HUES64 (cell line): Measurements from ENCODE around the gene UBAC1.

Experiments used
- H3K27ac ChIP-seq: 2 replicates; pipeline ENCODE4 v1.7.0; 2013; ENCODE audit warnings: low read depth, low read length, inconsistent platforms
- H3K27me3 ChIP-seq: 2 replicates; pipeline ENCODE4 v1.6.1; 2013; ENCODE audit warnings: mild to moderate bottlenecking, low read length; ENCODE audit not compliant: insufficient read depth
- H3K36me3 ChIP-seq: 2 replicates; pipeline ENCODE4 v1.6.1; 2013; ENCODE audit warnings: mild to moderate bottlenecking, low read length; ENCODE audit not compliant: insufficient read depth
- H3K4me1 ChIP-seq: 2 replicates; pipeline ENCODE4 v1.6.1; 2013; ENCODE audit warnings: mild to moderate bottlenecking, low read length, moderate library complexity; ENCODE audit not compliant: insufficient read depth
- H3K4me3 ChIP-seq: 2 replicates; pipeline ENCODE4 v1.5.1; 2013; ENCODE audit warnings: mild to moderate bottlenecking, low read length, moderate library complexity
- H3K9ac ChIP-seq: 2 replicates; pipeline ENCODE4 v1.6.1; 2013; ENCODE audit warnings: mild to moderate bottlenecking, low read depth, low read length
- H3K9me3 ChIP-seq: 2 replicates; pipeline ENCODE4 v1.6.1; 2013; ENCODE audit warnings: low read depth, low read length; ENCODE audit not compliant: insufficient read depth
- WGBS: fragments of 150-250, 120-280 bp; methylation state at CpG from one replicate; pipeline ENCODE4 v1.1.7; 2013; ENCODE audit warnings: missing lambda C conversion rate; 5-methylcytosine and 5-hydroxymethylcytosine counted together

UBAC1 gene

GRCh38 chr9:136003411-136004218, 42.4 kb upstream of the UBAC1 start:
- no peaks in the 10 kb centered on the region for H3K27me3 ChIP-seq
- peaks cover 43% of the 10 kb centered on the region for H3K4me1 ChIP-seq
- H3K9me3 ChIP-seq, result no peaks in the 10 kb centered on the region
- H3K36me3 ChIP-seq, result no peaks in the 10 kb centered on the region
- H3K9ac ChIP-seq, result no peak overlapping the region; the same call in 1 of the 2 replicates
- no peak overlapping the region for H3K4me3 ChIP-seq
- no peak overlapping the region for H3K27ac ChIP-seq
- 88% methylated on average over 15 of the region's 15 CpGs for WGBS

GRCh38 chr9:136002881-136003280, 41.7 kb upstream of the UBAC1 start:
- H3K9ac ChIP-seq, result no peak overlapping the region
- no peaks in the 10 kb centered on the region for H3K27me3 ChIP-seq
- H3K27ac ChIP-seq, result no peak overlapping the region
- 87% methylated on average over 10 of the region's 10 CpGs for WGBS
- H3K36me3 ChIP-seq, result no peaks in the 10 kb centered on the region
- H3K9me3 ChIP-seq, result no peaks in the 10 kb centered on the region
- H3K4me3 ChIP-seq, result no peak overlapping the region
- H3K4me1 ChIP-seq, result peaks cover 38% of the 10 kb centered on the region

- Histone ChIP-seq H3K4me3 (no peak overlapping the region), H3K27me3 (no peaks in the 10 kb centered on the region), H3K9me3 (no peaks in the 10 kb centered on the region), H3K4me1 (peaks cover 32% of the 10 kb centered on the region), H3K9ac (no peak overlapping the region), H3K36me3 (no peaks in the 10 kb centered on the region), H3K27ac (no peak overlapping the region)
- 97% methylated on average over 11 of the region's 11 CpGs for WGBS
These were observed 41.0 kb upstream of the UBAC1 start for GRCh38 chr9:136002215-136002614.

GRCh38 chr9:136001231-136001630, 40.1 kb upstream of the UBAC1 start:
- Histone ChIP-seq H3K9ac (no peak overlapping the region), H3K27ac (no peak overlapping the region), H3K36me3 (no peaks in the 10 kb centered on the region), H3K27me3 (no peaks in the 10 kb centered on the region), H3K4me1 (peaks cover 23% of the 10 kb centered on the region), H3K4me3 (no peak overlapping the region), H3K9me3 (no peaks in the 10 kb centered on the region)
- WGBS, result 50% methylated on average over 18 of the region's 18 CpGs

GRCh38 chr9:135998410-135999071, 37.4 kb upstream of the UBAC1 start:
- no peaks in the 10 kb centered on the region for H3K36me3 ChIP-seq
- H3K9ac ChIP-seq, result no peak overlapping the region
- peaks cover 9% of the 10 kb centered on the region for H3K4me1 ChIP-seq
- no peaks in the 10 kb centered on the region for H3K27me3 ChIP-seq
- no peaks in the 10 kb centered on the region for H3K9me3 ChIP-seq
- H3K27ac ChIP-seq, result no peak overlapping the region
- WGBS, result 88% methylated on average over 16 of the region's 16 CpGs
- H3K4me3 ChIP-seq, result no peak overlapping the region

- H3K27ac ChIP-seq, result no peak overlapping the region
- H3K36me3 ChIP-seq, result no peaks in the 10 kb centered on the region
- 84% methylated on average over 10 of the region's 10 CpGs for WGBS
- no peak overlapping the region for H3K4me3 ChIP-seq
- no peaks in the 10 kb centered on the region for H3K27me3 ChIP-seq
- H3K9ac ChIP-seq, result no peak overlapping the region
- H3K4me1 ChIP-seq, result peaks cover 13% of the 10 kb centered on the region
- no peaks in the 10 kb centered on the region for H3K9me3 ChIP-seq
These were observed 36.8 kb upstream of the UBAC1 start for GRCh38 chr9:135998016-135998380.

GRCh38 chr9:135997090-135998015, 36.2 kb upstream of the UBAC1 start:
- Histone ChIP-seq H3K27me3 (no peaks in the 10 kb centered on the region), H3K27ac (no peak overlapping the region), H3K36me3 (no peaks in the 10 kb centered on the region), H3K9ac (no peak overlapping the region), H3K4me3 (no peak overlapping the region), H3K9me3 (no peaks in the 10 kb centered on the region), H3K4me1 (peaks cover 20% of the 10 kb centered on the region)
- 91% methylated on average over 34 of the region's 34 CpGs for WGBS

GRCh38 chr9:135995816-135996215, 34.6 kb upstream of the UBAC1 start:
- H3K9ac ChIP-seq, result no peak overlapping the region
- H3K9me3 ChIP-seq, result no peaks in the 10 kb centered on the region
- H3K27me3 ChIP-seq, result no peaks in the 10 kb centered on the region
- 93% methylated on average over 21 of the region's 21 CpGs for WGBS
- H3K4me3 ChIP-seq, result no peak overlapping the region
- H3K27ac ChIP-seq, result no peak overlapping the region
- H3K36me3 ChIP-seq, result no peaks in the 10 kb centered on the region
- H3K4me1 ChIP-seq, result peaks cover 27% of the 10 kb centered on the region

GRCh38 chr9:135994501-135995192, 33.5 kb upstream of the UBAC1 start:
- Histone ChIP-seq H3K9ac (no peak overlapping the region), H3K27me3 (no peaks in the 10 kb centered on the region), H3K9me3 (no peaks in the 10 kb centered on the region), H3K4me3 (no peak overlapping the region), H3K27ac (no peak overlapping the region), H3K36me3 (no peaks in the 10 kb centered on the region), H3K4me1 (peaks cover 27% of the 10 kb centered on the region)
- WGBS, result 88% methylated on average over 19 of the region's 20 CpGs

GRCh38 chr9:135993765-135994500, 32.8 kb upstream of the UBAC1 start:
- Histone ChIP-seq H3K27me3 (no peaks in the 10 kb centered on the region), H3K9me3 (no peaks in the 10 kb centered on the region), H3K9ac (no peak overlapping the region), H3K4me1 (peaks cover 27% of the 10 kb centered on the region), H3K27ac (no peak overlapping the region), H3K36me3 (no peaks in the 10 kb centered on the region), H3K4me3 (no peak overlapping the region)
- WGBS, result 70% methylated on average over 27 of the region's 27 CpGs
